Measurements from ENCODE around the gene NUDT17. TPM values are rescaled to one million over a fixed set of nuclear protein-coding genes. Genes with fewer than 3 reads are reported as not detected.

The NUDT17 gene
- total RNA-seq, 6 experiments from 2014 or later = 0.51 to 2.2 (median 1.0) TPM

DNA sequence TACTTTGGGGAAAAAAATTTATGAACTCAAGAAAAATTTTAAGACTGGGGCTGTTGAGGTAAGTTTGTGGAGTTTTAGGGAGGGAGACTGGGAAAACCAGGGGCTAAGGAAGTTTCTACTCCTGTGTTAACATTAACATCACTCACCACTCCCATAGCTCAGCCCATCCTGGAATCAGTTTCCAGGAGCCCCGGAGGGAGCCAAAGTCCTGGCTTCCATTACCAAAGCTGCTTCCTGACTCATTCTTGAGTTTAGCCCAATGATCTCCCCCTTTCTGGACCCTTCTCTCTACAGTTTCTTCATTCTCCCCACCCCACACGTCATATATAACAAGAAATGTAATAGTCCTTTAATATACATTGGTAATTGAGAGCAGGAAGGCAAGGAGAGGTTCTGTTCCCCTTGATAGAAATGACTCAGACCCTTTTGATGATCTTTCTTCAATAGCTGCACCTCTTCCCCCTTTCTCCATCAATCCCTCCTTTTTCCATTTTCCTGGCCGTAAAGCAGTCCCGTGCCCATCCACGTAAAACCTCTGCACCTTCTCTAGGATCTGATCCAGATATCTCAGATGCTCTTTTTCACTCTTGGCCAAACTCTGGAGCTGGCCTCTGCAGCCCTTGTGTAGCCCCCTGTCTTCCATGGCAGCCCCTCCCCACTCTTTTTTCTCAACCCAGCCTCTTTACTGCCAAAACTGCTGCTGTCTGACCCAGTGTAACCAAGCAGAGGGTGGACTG, 18.0 kb downstream of the NUDT17 start:
- H3K27me3 ChIP-seq = no peaks in the 10 kb centered on the region
- H3K36me3 ChIP-seq = no peaks in the 10 kb centered on the region
- ATAC-seq (no peak), DNase-seq (no peak)
- no peak overlapping the region for H3K4me3 ChIP-seq
- intact Hi-C loops (cut with DNase I) = no loop called here
- no peak overlapping the region for H3K27ac ChIP-seq
- H3K9me3 ChIP-seq = no peaks in the 10 kb centered on the region
- H3K4me1 ChIP-seq = peaks cover 0 to 12% (median 0%) of the 10 kb centered on the region in 4 donors
- 71% methylated on average over 4 of the region's 5 CpGs for WGBS (ENCODE audit: insufficient coverage, low coverage, low lambda C conversion rate, missing lambda C conversion rate)
- TF ChIP-seq, protein P1, sequence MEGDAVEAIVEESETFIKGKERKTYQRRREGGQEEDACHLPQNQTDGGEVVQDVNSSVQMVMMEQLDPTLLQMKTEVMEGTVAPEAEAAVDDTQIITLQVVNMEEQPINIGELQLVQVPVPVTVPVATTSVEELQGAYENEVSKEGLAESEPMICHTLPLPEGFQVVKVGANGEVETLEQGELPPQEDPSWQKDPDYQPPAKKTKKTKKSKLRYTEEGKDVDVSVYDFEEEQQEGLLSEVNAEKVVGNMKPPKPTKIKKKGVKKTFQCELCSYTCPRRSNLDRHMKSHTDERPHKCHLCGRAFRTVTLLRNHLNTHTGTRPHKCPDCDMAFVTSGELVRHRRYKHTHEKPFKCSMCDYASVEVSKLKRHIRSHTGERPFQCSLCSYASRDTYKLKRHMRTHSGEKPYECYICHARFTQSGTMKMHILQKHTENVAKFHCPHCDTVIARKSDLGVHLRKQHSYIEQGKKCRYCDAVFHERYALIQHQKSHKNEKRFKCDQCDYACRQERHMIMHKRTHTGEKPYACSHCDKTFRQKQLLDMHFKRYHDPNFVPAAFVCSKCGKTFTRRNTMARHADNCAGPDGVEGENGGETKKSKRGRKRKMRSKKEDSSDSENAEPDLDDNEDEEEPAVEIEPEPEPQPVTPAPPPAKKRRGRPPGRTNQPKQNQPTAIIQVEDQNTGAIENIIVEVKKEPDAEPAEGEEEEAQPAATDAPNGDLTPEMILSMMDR (IDR thresholded peaks at IDR 0.05) = no peak
- TF ChIP-seq POLR2A (IDR thresholded peaks at IDR 0.05) = no peak

- TF ChIP-seq, protein P1 (IDR thresholded peaks at IDR 0.05) = no peak
- TF ChIP-seq POLR2A (IDR thresholded peaks at IDR 0.05) = no peak
- no peak overlapping the region for H3K27ac ChIP-seq
- no peak overlapping the region for H3K4me3 ChIP-seq
- H3K27me3 ChIP-seq = no peaks in the 10 kb centered on the region
- no peaks in the 10 kb centered on the region for H3K9me3 ChIP-seq
- DNase-seq (no peak), ATAC-seq (no peak)
- 88% methylated on average over 3 of the region's 4 CpGs for WGBS (ENCODE audit: insufficient coverage, low coverage, low lambda C conversion rate, missing lambda C conversion rate)
- intact Hi-C loops (cut with DNase I) = no loop called here
- no peaks in the 10 kb centered on the region for H3K36me3 ChIP-seq
- peaks cover 0 to 16% (median 3%) of the 10 kb centered on the region in 4 donors for H3K4me1 ChIP-seq
These were observed 22.8 kb downstream of the NUDT17 start for GRCh38 chr1:145868232-145868631.

DNA sequence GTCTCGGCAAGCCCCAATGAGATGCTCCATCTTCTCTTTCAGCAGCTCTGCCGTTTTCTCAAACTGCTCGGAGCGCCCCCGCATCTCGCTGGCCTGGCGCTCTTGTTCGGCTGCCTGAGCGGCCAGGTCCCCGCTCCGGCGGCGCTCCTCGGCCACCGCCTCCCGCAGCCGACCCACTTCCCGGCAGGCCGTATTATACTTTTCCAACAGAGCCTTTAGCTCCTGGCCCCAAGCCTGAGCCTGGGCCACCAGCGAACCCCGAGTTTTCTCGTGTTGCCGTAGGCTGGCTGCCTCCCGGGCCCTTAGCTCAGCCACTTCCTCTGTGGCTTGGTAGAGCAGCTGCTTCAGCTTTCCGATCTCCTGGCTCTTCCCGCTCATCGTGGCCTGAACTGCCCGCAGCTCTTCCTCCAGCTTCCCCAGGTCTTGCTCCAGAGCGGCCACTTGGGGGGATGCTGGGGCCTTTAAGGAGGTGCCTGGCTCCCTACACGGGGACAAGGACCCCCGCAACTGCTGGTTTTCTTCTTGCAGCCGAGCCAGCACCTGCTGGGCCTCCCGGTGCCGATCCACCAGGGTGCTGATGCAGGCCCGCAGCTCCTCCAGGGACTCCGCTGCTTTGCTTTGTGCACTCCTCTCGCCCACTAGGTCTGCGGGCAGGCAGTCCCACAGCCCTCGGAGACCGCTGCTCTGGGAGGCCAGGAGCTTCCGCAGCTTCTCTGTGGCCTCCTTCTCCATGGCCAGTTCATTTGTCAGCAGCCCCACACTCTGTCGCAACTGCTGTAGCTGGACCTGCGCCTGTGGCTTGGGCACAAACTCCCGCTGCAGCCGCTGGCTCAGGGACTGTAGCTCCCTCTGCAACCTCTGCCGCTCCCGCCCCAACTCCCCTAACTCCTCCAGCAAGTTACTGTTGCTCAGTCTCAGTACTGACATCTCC, 26.8 kb downstream of the NUDT17 start:
- H3K9me3 ChIP-seq = no peaks in the 10 kb centered on the region
- DNase-seq = peak; percentile 74 to 86 (median 85)
- intact Hi-C loops (cut with DNase I) = no loop called here
- H3K27ac ChIP-seq = peak overlapping the region in 2 of 3 donors; percentile 49 to 52
- H3K36me3 ChIP-seq = no peaks in the 10 kb centered on the region
- H3K27me3 ChIP-seq = no peaks in the 10 kb centered on the region
- ATAC-seq = peak; percentile 91 to 93 (median 92)
- peak overlapping the region; percentile 43 to 68 (median 55) for H3K4me3 ChIP-seq
- TF ChIP-seq, protein P1 (IDR thresholded peaks at IDR 0.05) = no peak
- TF ChIP-seq POLR2A (IDR thresholded peaks at IDR 0.05) = peak; percentile 44
- H3K4me1 ChIP-seq = peaks cover 0 to 16% (median 3%) of the 10 kb centered on the region in 4 donors
- WGBS (ENCODE audit: insufficient coverage, low coverage, low lambda C conversion rate, missing lambda C conversion rate) = 7% methylated on average over 26 of the region's 47 CpGs

DNA sequence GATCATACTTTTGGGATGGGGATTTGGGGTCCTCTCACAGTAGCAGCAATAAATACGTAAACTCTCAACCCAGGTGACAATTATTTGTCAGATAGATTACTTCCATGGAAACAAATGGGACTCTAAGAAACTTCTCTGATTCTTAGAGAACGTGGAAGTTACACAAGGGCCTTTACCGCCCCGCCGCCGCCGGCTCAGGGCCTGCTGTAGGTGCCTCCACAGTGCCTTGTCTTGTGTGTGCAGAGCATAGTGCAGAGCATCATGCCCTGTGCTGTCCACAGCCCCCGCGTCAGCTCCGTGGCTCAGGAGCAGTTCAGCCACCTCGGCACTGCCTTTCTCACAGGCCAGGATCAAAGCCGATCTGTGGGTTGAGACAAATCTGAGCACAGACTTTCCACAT, 29.2 kb downstream of the NUDT17 start:
- Histone ChIP-seq H3K27me3 (no peaks in the 10 kb centered on the region), H3K4me1 (peaks cover 0 to 16% (median 3%) of the 10 kb centered on the region in 4 donors), H3K9me3 (no peaks in the 10 kb centered on the region), H3K36me3 (no peaks in the 10 kb centered on the region), H3K4me3 (no peak overlapping the region), H3K27ac (no peak overlapping the region)
- no peak for ATAC-seq
- TF ChIP-seq POLR2A (IDR thresholded peaks at IDR 0.05) = no peak
- TF ChIP-seq, protein P1 (IDR thresholded peaks at IDR 0.05) = no peak
- DNase-seq = no peak
- WGBS (ENCODE audit: insufficient coverage, low coverage, low lambda C conversion rate, missing lambda C conversion rate) = 100% methylated on average over 2 of the region's 12 CpGs
- intact Hi-C loops (cut with DNase I) = no loop called here
